GM20000 (cell line): ENCODE data around the gene AHCYL1.
"Not testable (repeated sequence)": the region's sequence is repeated elsewhere in the genome, so short reads cannot be mapped to it uniquely, and the experiment has no call there.

ENCODE experiments used
- DNase-seq: peaks from one replicate; pipeline ENCODE4 v3.0.0; 2012; ENCODE audit warnings: low spot score
- CTCF ChIP-seq: IDR thresholded peaks from 2 replicates; pipeline ENCODE4 v1.5.1; 2012; ENCODE audit warnings: mild to moderate bottlenecking, control low read depth; ENCODE audit errors: extremely low read depth, missing control alignments

AHCYL1 gene

GRCh38 chr1:109947582-109948284, 36.8 kb upstream of the AHCYL1 start:
- no peak for TF ChIP-seq CTCF
- DNase-seq: no peak

DNA sequence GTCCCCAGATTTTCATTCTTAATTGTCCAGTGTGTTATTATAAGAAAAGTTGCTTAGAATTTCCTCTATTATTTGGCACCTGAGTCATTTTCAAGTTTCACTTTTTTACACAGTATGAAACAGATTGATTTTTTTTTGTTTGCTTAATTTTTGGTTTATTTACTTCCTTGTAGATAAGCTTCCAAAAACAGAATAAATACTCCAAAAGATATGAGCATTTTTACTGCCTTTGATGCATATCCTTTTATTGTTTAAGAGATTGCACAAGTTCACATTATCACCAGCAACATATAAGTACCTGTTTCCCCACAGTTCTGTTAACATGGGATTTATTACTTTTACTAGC, 36.3 kb upstream of the AHCYL1 start:
- TF ChIP-seq CTCF: no peak
- no peak for DNase-seq

DNA sequence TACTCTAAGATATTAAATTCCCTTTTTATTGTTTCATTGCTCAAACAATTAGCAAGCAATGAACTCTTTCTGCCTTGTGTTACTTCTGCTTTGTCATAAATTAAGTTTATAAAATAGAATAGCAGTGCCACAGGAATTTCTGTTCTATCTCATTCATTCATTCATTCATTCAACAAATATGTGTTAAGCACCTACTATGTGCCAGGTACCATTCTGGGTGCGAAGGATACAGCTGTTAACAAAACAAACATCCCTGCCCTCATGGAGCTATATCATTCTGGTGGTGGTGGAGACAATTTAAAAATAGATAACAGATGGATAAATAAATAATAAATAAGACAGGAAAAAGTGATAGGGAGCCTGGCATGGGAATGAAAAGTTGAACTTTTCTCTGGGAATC, 34.5 kb upstream of the AHCYL1 start:
- DNase-seq: no peak

DNA sequence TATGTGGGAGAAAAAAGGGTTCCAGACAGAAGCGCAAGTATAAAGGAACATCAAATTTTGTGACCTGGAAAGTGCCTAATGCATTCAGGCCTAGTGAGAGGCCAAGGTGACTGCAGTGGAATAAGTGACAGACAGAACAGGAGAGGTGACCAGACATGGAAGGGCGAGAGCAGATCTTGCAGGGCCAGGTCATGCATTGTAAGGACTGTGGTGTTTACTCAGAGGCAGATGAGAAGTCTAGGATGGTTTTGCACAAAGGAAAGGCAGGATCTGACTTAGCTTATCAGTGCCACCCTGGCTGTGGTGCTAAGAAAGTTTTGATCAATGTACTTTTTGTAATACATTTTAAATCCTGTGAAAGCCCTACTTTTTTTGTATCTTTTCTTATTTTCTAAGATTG, 34.1 kb upstream of the AHCYL1 start:
- DNase-seq: no peak
- no peak for TF ChIP-seq CTCF

More for the DNA sequence above, 34.5 kb upstream of the AHCYL1 start:
- TF ChIP-seq CTCF: no peak

- DNase-seq: not testable (repeated sequence)
Measured at GRCh38 chr1:109951501-109951900, 33.1 kb upstream of the AHCYL1 start.

GRCh38 chr1:109954041-109954512, 30.5 kb upstream of the AHCYL1 start:
- no peak for DNase-seq
- TF ChIP-seq CTCF: no peak

DNA sequence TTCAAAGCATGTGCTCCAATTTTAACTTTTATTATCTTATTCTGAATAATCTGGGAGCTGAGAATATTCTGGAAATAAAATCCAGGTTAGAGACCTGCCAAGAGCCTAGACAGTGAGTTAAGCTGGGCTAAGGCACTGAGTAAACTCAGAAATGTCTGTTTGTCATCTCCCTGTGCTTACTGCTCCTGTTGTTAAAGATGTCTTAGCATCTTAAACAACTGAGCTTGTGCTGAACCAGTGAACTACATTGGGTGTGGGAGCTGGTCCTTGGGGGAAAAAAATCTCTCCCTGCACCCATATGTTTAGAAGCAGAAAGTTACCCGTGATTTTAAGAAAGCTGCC, 25.0 kb upstream of the AHCYL1 start:
- no peak for DNase-seq
- TF ChIP-seq CTCF: no peak

DNA sequence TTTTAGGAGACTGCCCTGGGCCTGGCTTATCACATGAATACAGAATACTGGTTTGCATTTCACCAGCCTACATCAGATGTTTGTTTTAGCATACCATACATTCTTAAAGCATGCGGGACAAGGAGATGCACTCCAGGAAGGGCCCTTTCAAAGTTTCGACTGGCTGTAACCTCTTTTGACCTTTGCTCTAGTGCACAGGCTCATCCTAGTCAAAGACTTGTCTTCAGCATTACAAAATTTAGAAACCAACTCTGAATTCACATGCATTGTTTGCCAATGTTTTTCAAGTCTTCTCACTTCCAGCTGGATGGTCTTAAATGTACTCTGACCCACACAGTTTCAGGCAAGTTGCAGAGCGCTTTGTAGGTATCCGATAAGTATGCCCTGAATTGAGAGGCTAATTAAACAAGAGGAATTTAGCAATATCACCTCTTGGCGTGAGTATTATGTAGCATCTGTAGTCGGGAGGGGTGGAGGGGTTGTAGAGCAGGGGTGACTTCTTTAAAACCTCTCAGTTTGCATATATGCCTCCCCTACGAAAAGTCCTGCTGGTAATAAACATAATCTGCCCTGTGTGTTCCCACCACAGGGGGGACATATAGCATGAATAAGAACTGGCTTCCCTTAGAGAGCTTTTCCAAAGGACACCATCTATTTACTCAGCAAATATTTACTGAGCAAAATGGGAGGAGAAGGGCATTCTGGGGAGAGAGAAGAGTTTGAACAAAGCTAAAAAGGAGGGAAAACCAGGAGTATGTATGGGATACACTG, 24.4 kb upstream of the AHCYL1 start:
- DNase-seq: no peak
- no peak for TF ChIP-seq CTCF
